AG04449 (cell line): ENCODE results near the gene RPUSD2.

Experiments
- CTCF ChIA-PET: fragments of 350-600 bp; formaldehyde crosslinking; extraction: SDS; loops from one replicate; lab custom pipeline; 2021; ENCODE audit warnings: antibody characterized with exemption; lab: Yijun Ruan, JAX
- POLR2A ChIA-PET: fragments of 400-600, 350-600 bp; formaldehyde crosslinking; extraction: SDS; loops from one replicate; lab custom pipeline; 2020; ENCODE audit warnings: antibody characterized with exemption, inconsistent platforms; lab: Yijun Ruan, JAX
- DNase-seq: peaks from one replicate; pipeline ENCODE4 v3.0.0-alpha.2; 2010; ENCODE audit warnings: low read depth, low spot score
- H3K4me3 ChIP-seq: 2 replicates; pipeline ENCODE4 v1.5.1; 2011; ENCODE audit warnings: low read depth, mild to moderate bottlenecking, control low read depth, low read length
- CTCF ChIP-seq: IDR thresholded peaks from one replicate; pipeline ENCODE4 v1.5.1; 2011; ENCODE audit warnings: mild to moderate bottlenecking, moderate library complexity, low read length, control low read depth, inconsistent platforms; ENCODE audit not compliant: insufficient read depth; ENCODE audit errors: missing control alignments

The RPUSD2 gene

DNA sequence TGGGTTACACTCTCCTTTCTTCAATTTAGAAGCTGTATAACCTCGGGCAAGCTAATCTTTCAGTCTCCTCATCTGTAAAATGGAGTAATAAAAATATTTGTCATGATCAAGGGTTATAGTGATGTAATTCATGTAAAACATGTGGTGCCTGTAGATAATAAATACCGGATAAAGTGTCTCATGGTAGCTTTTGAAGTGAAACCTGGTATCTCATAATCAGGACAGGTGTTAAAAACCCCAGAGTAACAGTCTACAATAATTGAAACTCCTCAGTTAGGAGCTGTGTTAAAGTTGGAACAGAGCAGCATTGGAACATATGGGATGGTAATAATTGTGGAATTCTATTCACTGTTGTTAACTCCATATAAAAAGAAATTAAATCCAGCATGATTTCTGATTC is 24.1 kb downstream of the RPUSD2 start:
- TF ChIP-seq CTCF = no peak
- no peak for DNase-seq
- CTCF ChIA-PET = interaction anchor here (1.0 to 5.5 kb wide), 4 partner anchors 9 to 301 kb away, joined by 3 to 27 read pairs (median 6); partner anchors contain the start of gene VPS18

DNA sequence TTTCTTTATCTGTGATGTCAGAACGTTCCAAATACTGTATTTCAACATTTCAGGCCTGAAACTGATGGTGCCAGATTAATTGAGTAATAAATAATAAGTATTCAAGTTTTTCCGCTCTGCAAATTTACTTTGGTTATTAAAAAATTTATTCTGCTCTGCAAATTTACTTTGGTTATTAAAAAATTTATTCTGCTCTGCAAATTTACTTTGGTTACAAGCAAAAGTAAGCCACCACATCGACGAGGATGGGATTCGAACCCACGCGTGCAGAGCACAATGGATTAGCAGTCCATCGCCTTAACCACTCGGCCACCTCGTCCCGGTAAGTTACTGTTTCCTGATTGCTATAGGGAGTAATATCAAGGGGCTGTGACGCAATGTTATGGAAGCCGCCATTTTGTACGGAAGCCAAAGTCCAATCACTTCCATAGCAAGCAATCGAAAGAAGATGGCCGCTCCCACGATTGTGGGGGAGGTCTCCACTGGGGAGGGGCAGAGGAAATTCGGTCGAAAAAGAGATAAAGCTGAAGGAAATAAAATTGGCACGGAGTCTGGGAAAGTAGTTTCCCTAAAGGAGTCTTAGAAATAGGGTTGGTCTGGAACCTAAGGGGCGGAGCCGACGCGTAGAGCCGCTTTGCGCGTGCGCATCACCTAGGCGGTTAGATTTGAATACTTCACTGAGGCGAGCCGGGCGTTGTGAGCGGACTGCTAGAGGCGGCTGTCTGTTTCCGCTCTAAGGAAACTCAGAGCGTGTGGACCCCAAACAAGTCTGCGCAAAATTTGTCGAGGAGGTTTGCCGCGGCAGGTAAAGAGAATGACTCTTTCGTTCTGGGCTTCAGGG is 24.7 kb downstream of the RPUSD2 start, which contains the start of gene KNL1:
Gene KNL1, plus strand, starts transcription at position 662 of the 841 bp plus-strand sequence. CDS start 8,683 bp downstream, outside the sequence.
- no peak for TF ChIP-seq CTCF
- DNase-seq = peak; percentile 60
- H3K4me3 ChIP-seq = peak within 1 kb of the TSS; percentile 87
- CTCF ChIA-PET = interaction anchor here (1.0 to 1.2 kb wide), 3 partner anchors 10 to 301 kb away, joined by 3 to 6 read pairs (median 3); partner anchors contain the start of gene VPS18
- POLR2A ChIA-PET = interaction anchor here (0.6 kb wide), 1 partner anchor 20 kb away, joined by 3 read pairs; no protein-coding TSS in a partner anchor

More for the DNA sequence above, 24.1 kb downstream of the RPUSD2 start:
- POLR2A ChIA-PET = interaction anchor here (0.6 kb wide), 1 partner anchor 20 kb away, joined by 3 read pairs; no protein-coding TSS in a partner anchor
- no peak overlapping the region for H3K4me3 ChIP-seq

GRCh38 chr15:40594429-40594836 is 25.3 kb downstream of the RPUSD2 start:
- DNase-seq = no peak

GRCh38 chr15:40595219-40595618 is 26.1 kb downstream of the RPUSD2 start:
- POLR2A ChIA-PET = no interaction called here
- H3K4me3 ChIP-seq = peak overlapping the region; percentile 87
- CTCF ChIA-PET = interaction anchor here (0.8 to 1.2 kb wide), 4 partner anchors 11 to 300 kb away, joined by 3 to 4 read pairs (median 4); partner anchors contain the start of gene VPS18
- no peak for DNase-seq
- TF ChIP-seq CTCF = no peak

More at GRCh38 chr15:40594429-40594836, 25.3 kb downstream of the RPUSD2 start:
- TF ChIP-seq CTCF = no peak
- CTCF ChIA-PET = interaction anchor here (0.8 to 1.2 kb wide), 3 partner anchors 11 to 301 kb away, joined by 3 to 4 read pairs (median 3); no protein-coding TSS in a partner anchor
- H3K4me3 ChIP-seq = peak overlapping the region; percentile 87
- POLR2A ChIA-PET = no interaction called here

GRCh38 chr15:40595773-40596172 is 26.7 kb downstream of the RPUSD2 start:
- H3K4me3 ChIP-seq = peak overlapping the region; percentile 87

More at GRCh38 chr15:40595773-40596172, 26.7 kb downstream of the RPUSD2 start:
- CTCF ChIA-PET = interaction anchor here (1.0 kb wide), 1 partner anchor 298 kb away, joined by 4 read pairs; the partner anchor contains the start of gene VPS18
- no peak for TF ChIP-seq CTCF
- POLR2A ChIA-PET = no interaction called here
- no peak for DNase-seq
